ENCODE data around the gene CFAP410. TPM values are rescaled to one million over a fixed set of nuclear protein-coding genes. Genes with fewer than 3 reads are reported as not detected.

The CFAP410 gene
- total RNA-seq, 1 donor from 2014 or later = 24.3 TPM

DNA sequence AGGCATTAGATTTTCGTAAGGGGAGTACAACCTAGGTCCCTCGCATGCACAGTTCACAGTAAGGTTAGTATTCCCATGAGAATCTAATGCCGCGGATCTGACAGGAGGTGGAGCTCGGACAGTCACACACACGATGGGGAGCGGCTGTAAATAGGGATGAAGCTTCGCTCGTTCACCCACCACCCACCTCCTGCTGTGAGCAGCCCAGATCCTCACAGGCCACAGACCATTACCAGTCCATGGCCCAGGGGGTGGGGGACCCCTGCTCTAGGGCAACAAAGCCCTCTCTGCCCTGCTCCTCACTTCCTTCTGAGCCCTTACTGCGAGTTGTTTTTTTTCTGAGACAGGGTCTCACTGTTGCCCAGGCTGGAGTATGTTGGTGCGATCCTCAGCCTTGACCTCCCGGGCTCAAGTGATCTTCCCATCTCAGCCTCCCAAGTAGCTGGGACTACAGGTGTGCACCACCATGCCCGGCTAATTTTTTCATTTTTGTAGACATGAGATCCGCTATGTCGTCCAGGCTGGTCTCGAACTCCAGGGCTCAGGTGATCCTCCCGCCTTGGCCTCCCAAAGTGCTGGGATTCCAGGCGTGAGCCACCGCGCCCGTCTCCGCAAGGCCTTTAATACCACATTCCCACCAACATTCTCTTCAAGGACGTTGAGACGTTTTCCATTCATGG is 35.6 kb upstream of the CFAP410 start:
- no peak for TF ChIP-seq POLR2AphosphoS5 (IDR thresholded peaks at IDR 0.05; ENCODE audit: insufficient read depth in 1 of 2, low read depth in 1 of 2)
- TF ChIP-seq, protein P1, sequence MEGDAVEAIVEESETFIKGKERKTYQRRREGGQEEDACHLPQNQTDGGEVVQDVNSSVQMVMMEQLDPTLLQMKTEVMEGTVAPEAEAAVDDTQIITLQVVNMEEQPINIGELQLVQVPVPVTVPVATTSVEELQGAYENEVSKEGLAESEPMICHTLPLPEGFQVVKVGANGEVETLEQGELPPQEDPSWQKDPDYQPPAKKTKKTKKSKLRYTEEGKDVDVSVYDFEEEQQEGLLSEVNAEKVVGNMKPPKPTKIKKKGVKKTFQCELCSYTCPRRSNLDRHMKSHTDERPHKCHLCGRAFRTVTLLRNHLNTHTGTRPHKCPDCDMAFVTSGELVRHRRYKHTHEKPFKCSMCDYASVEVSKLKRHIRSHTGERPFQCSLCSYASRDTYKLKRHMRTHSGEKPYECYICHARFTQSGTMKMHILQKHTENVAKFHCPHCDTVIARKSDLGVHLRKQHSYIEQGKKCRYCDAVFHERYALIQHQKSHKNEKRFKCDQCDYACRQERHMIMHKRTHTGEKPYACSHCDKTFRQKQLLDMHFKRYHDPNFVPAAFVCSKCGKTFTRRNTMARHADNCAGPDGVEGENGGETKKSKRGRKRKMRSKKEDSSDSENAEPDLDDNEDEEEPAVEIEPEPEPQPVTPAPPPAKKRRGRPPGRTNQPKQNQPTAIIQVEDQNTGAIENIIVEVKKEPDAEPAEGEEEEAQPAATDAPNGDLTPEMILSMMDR (IDR thresholded peaks at IDR 0.05) = no peak
- no peak for TF ChIP-seq POLR2A (IDR thresholded peaks at IDR 0.05)
- no peak for DNase-seq (ENCODE audit: extremely low spot score in 2 of 2)
- Histone ChIP-seq H3K4me3 (no peak overlapping the region), H3K9me3 (no peaks in the 10 kb centered on the region), H3K36me3 (no peaks in the 10 kb centered on the region), H3K27me3 (no peaks in the 10 kb centered on the region), H3K27ac (no peak overlapping the region), H3K4me1 (no peaks in the 10 kb centered on the region)
- intact Hi-C loops (cut with DNase I) = no loop called here

- Histone ChIP-seq H3K4me1 (no peaks in the 10 kb centered on the region), H3K4me3 (no peak overlapping the region), H3K27me3 (no peaks in the 10 kb centered on the region), H3K27ac (no peak overlapping the region), H3K9me3 (no peaks in the 10 kb centered on the region), H3K36me3 (no peaks in the 10 kb centered on the region)
- no peak for DNase-seq (ENCODE audit: extremely low spot score in 2 of 2)
- intact Hi-C loops (cut with DNase I) = no loop called here
- no peak for TF ChIP-seq POLR2AphosphoS5 (IDR thresholded peaks at IDR 0.05; ENCODE audit: insufficient read depth in 1 of 2, low read depth in 1 of 2)
- no peak for TF ChIP-seq POLR2A (IDR thresholded peaks at IDR 0.05)
- TF ChIP-seq, protein P1 (IDR thresholded peaks at IDR 0.05) = no peak
Measured at GRCh38 chr21:44372616-44373015, 33.4 kb upstream of the CFAP410 start.

DNA sequence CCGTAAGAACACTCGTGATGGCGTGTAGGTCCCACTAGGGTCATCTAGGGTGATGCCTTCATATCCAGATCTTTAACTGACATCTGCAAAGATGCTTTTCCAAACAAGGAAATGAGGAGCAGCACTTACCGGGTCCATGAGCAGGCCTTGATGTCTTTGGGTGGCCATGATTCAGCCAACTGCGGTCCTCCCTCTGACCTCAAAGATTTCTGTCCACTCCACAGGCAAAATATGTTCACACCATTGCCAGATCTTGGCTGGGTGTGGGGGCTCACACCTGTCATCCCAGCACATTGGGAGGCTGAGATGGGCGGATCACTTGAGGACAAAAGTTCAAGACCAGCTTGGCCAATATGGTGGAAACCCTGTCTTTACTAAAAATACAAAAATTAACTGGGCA is 32.4 kb upstream of the CFAP410 start:
- intact Hi-C loops (cut with DNase I) = no loop called here
- H3K9me3 ChIP-seq = no peaks in the 10 kb centered on the region
- TF ChIP-seq POLR2A (IDR thresholded peaks at IDR 0.05) (no peak), POLR2AphosphoS5 (IDR thresholded peaks at IDR 0.05; ENCODE audit: insufficient read depth in 1 of 2, low read depth in 1 of 2) (no peak)
- TF ChIP-seq, protein P1 (IDR thresholded peaks at IDR 0.05) = no peak
- H3K27me3 ChIP-seq = no peaks in the 10 kb centered on the region
- no peaks in the 10 kb centered on the region for H3K36me3 ChIP-seq
- no peak overlapping the region for H3K4me3 ChIP-seq
- DNase-seq (ENCODE audit: extremely low spot score in 2 of 2) = no peak
- H3K4me1 ChIP-seq = no peaks in the 10 kb centered on the region
- no peak overlapping the region for H3K27ac ChIP-seq

DNA sequence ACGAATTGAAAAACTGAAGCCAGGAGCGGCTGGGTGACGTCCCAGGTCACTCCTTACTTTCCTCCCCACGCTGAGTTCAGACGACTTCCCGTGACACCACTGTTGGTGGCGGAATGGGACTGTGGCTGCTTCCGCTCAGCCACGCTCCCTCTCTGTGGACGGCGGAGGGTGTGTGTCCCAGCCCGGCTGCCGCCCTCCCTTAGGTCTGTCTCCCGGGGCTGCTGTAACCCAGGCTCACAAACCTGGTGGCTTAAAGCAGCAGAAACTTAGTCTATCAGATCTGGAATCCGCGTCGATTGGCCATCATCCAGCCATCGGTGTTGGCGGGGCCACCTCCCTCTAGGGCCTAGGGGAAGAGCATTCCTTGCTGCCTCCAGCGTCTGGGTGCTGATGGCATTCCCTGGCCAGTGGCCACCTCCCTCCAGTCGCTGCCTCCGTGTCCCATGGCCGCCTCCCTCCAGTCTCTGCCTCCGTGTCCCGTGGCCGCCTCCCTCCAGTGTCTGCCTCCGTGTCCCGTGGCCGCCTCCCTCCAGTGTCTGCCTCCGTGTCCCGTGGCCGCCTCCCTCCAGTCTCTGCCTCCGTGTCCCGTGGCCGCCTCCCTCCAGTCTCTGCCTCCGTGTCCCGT is 31.7 kb upstream of the CFAP410 start:
- TF ChIP-seq, protein P1 (IDR thresholded peaks at IDR 0.05) = no peak
- TF ChIP-seq POLR2A (IDR thresholded peaks at IDR 0.05) (no peak), POLR2AphosphoS5 (IDR thresholded peaks at IDR 0.05; ENCODE audit: insufficient read depth in 1 of 2, low read depth in 1 of 2) (no peak)
- Histone ChIP-seq H3K9me3 (no peaks in the 10 kb centered on the region), H3K36me3 (no peaks in the 10 kb centered on the region), H3K4me1 (no peaks in the 10 kb centered on the region), H3K4me3 (no peak overlapping the region), H3K27ac (no peak overlapping the region), H3K27me3 (no peaks in the 10 kb centered on the region)
- intact Hi-C loops (cut with DNase I) = no loop called here
- no peak for DNase-seq (ENCODE audit: extremely low spot score in 2 of 2)

All from vagina (tissue), 2 donors.